ENCODE results near the gene RBM38.
A peak's percentile ranks its signal among the peaks of the same experiment; 100 is the strongest.

The RBM38 gene

GRCh38 chr20:57437672-57438330, 46.6 kb downstream of the RBM38 start:
- DNase-seq (ENCODE audit: low spot score) = no peak

GRCh38 chr20:57438552-57438951, 47.4 kb downstream of the RBM38 start:
- no peak for DNase-seq (ENCODE audit: low spot score)

- peak; percentile 74 for DNase-seq (ENCODE audit: low spot score)
Measured at GRCh38 chr20:57439432-57439831, 48.2 kb downstream of the RBM38 start.

- DNase-seq (ENCODE audit: low spot score) = no peak
Measured at GRCh38 chr20:57439993-57440392, 48.8 kb downstream of the RBM38 start.

GRCh38 chr20:57440678-57441509, 49.7 kb downstream of the RBM38 start:
- DNase-seq (ENCODE audit: low spot score) = no peak

- no peak for DNase-seq (ENCODE audit: low spot score)
Measured at GRCh38 chr20:57441510-57442154, 50.4 kb downstream of the RBM38 start.

- no peak for DNase-seq (ENCODE audit: low spot score)
Measured at GRCh38 chr20:57442158-57442887, 51.1 kb downstream of the RBM38 start.

- no peak for DNase-seq (ENCODE audit: low spot score)
Measured at GRCh38 chr20:57442888-57443239, 51.7 kb downstream of the RBM38 start.

GRCh38 chr20:57443349-57444265, 52.4 kb downstream of the RBM38 start:
- no peak for DNase-seq (ENCODE audit: low spot score)

- no peak for DNase-seq (ENCODE audit: low spot score)
Measured at GRCh38 chr20:57444394-57445048, 53.3 kb downstream of the RBM38 start.

- no peak for DNase-seq (ENCODE audit: low spot score)
Measured at GRCh38 chr20:57445298-57445697, 54.1 kb downstream of the RBM38 start.

GRCh38 chr20:57445774-57446173, 54.6 kb downstream of the RBM38 start:
- DNase-seq (ENCODE audit: low spot score) = no peak

GRCh38 chr20:57448764-57449354, 57.7 kb downstream of the RBM38 start:
- DNase-seq (ENCODE audit: low spot score) = no peak

GRCh38 chr20:57449398-57450354, 58.5 kb downstream of the RBM38 start:
- peak; percentile 81 for DNase-seq (ENCODE audit: low spot score)

- no peak for DNase-seq (ENCODE audit: low spot score)
Measured at GRCh38 chr20:57450419-57450818, 59.2 kb downstream of the RBM38 start.

GRCh38 chr20:57450931-57451330, 59.7 kb downstream of the RBM38 start:
- no peak for DNase-seq (ENCODE audit: low spot score)

GRCh38 chr20:57451431-57451794, 60.2 kb downstream of the RBM38 start:
- DNase-seq (ENCODE audit: low spot score) = no peak

- no peak for DNase-seq (ENCODE audit: low spot score)
Measured at GRCh38 chr20:57451795-57452661, 60.8 kb downstream of the RBM38 start.

Measured in SW480 (cell line).